GM12864 (cell line): ENCODE measurements around the gene AFF4.

Experiments
- DNase-seq: peaks from one replicate; pipeline ENCODE4 v3.0.0-alpha.2; 2011; ENCODE audit warnings: low read depth
- H3K4me3 ChIP-seq: 2 replicates; pipeline ENCODE4 v1.5.1; 2011; ENCODE audit warnings: mild to moderate bottlenecking, low read depth, low read length, control low read depth
- CTCF ChIP-seq: IDR thresholded peaks from 2 replicates; pipeline ENCODE4 v1.5.1; 2011; ENCODE audit warnings: low read depth, mild to moderate bottlenecking, moderate library complexity, low read length, control low read depth, inconsistent platforms; ENCODE audit errors: missing control alignments

Gene AFF4

GRCh38 chr5:132832612-132833011 lies 130.8 kb downstream of the AFF4 start:
- peak; percentile 22 for DNase-seq
- TF ChIP-seq CTCF, result no peak
- H3K4me3 ChIP-seq, result no peak overlapping the region

- no peak for DNase-seq
- H3K4me3 ChIP-seq, result peak overlapping the region; percentile 71
- TF ChIP-seq CTCF, result no peak
Measured at GRCh38 chr5:132831095-132831860, 132.2 kb downstream of the AFF4 start.

GRCh38 chr5:132830436-132831094 lies 132.9 kb downstream of the AFF4 start, which contains the start of gene SHROOM1:
TSS of gene SHROOM1 (minus strand) at chr5:132830647. CDS start at chr5:132826140, 4,507 bp downstream.
- peak within 1 kb of the TSS; percentile 71 for H3K4me3 ChIP-seq
- no peak for TF ChIP-seq CTCF
- no peak for DNase-seq

- peak; percentile 19 for DNase-seq
- H3K4me3 ChIP-seq, result peak overlapping the region; percentile 71
- peak; percentile 90 for TF ChIP-seq CTCF
Measured at GRCh38 chr5:132829742-132830435, 133.5 kb downstream of the AFF4 start.

GRCh38 chr5:132828846-132829494 lies 134.5 kb downstream of the AFF4 start:
- TF ChIP-seq CTCF, result no peak
- no peak overlapping the region for H3K4me3 ChIP-seq
- DNase-seq, result no peak

GRCh38 chr5:132827943-132828673 lies 135.3 kb downstream of the AFF4 start:
- no peak overlapping the region for H3K4me3 ChIP-seq
- DNase-seq, result no peak
- TF ChIP-seq CTCF, result no peak
